ENCODE data around the gene CREB5.

DNA sequence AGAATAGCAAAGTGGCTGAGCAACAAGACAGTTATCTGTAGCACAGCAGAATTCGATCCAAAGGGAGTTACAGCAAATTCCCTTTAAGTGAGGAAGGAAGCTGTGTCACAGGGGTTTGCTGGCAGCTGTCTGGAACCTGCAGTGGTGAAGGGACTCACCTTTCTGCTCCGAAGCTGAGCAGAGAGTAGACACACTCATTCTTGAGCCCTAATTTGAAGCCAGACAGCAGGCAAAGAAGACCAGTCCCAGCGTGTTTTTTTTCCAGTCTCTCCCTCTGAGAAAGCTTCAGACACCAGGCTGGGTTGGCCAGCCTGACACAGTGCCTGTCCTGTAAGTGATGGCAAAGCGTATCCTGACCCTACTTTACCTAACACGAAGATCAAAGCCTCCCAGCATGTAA lies 335.1 kb downstream of the CREB5 start:
- TF ChIP-seq, protein P1, sequence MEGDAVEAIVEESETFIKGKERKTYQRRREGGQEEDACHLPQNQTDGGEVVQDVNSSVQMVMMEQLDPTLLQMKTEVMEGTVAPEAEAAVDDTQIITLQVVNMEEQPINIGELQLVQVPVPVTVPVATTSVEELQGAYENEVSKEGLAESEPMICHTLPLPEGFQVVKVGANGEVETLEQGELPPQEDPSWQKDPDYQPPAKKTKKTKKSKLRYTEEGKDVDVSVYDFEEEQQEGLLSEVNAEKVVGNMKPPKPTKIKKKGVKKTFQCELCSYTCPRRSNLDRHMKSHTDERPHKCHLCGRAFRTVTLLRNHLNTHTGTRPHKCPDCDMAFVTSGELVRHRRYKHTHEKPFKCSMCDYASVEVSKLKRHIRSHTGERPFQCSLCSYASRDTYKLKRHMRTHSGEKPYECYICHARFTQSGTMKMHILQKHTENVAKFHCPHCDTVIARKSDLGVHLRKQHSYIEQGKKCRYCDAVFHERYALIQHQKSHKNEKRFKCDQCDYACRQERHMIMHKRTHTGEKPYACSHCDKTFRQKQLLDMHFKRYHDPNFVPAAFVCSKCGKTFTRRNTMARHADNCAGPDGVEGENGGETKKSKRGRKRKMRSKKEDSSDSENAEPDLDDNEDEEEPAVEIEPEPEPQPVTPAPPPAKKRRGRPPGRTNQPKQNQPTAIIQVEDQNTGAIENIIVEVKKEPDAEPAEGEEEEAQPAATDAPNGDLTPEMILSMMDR (IDR thresholded peaks at IDR 0.05; ENCODE audit: borderline replicate concordance, extremely low read depth, low read length, poor library complexity, severe bottlenecking), result no peak
- no peak for TF ChIP-seq EZH2 (IDR thresholded peaks at IDR 0.05; ENCODE audit: borderline replicate concordance, low read depth, low read length, severe bottlenecking)

Data from DND-41 (cell line).